ENCODE data around the gene CD109. TPM values are rescaled to one million over a fixed set of nuclear protein-coding genes. Genes with fewer than 3 reads are reported as not detected.

The CD109 gene
- total and polyA plus RNA-seq, 2 of the 4 experiments (the other 2 are of a cell fraction), result 3.6 to 5.0 TPM

GRCh38 chr6:73691512-73691911 is 4.5 kb upstream of the CD109 start:
- Histone ChIP-seq H3K79me1 (ENCODE audit: low read depth in 1 of 2, low read length in 2 of 2) (peaks cover 3 to 10% of the 10 kb centered on the region in 2 experiments; a peak in 3 of 4 replicates), H3K36me3 (ENCODE audit: control insufficient read depth, insufficient read depth, low read length) (no peaks in the 10 kb centered on the region), H3K9me3 (ENCODE audit: control insufficient read depth, insufficient read depth, low read length) (no peaks in the 10 kb centered on the region), H3K27ac (ENCODE audit: insufficient read depth, low read length) (no peak overlapping the region), H3K18ac (ENCODE audit: low read depth, low read length) (no peak overlapping the region), H2BK15ac (ENCODE audit: low read depth, low read length) (no peak overlapping the region), H4K5ac (ENCODE audit: low read depth, low read length) (no peak overlapping the region), H3K4me2 (ENCODE audit: low read depth, low read length) (no peak overlapping the region), H3K56ac (ENCODE audit: extremely low read depth, insufficient read depth, low read length) (no peak overlapping the region), H3K27me3 (ENCODE audit: control insufficient read depth, insufficient read depth, low read length) (peaks cover 2% of the 10 kb centered on the region; the same call in 1 of the 2 replicates), H4K8ac (ENCODE audit: low read depth in 2 of 2, low read length in 2 of 2) (peak overlapping the region in 1 of 2 experiments; percentile 19; a peak in 1 of 4 replicates), H3K9ac (ENCODE audit: low read depth, low read length) (no peak overlapping the region), H3K4me1 (ENCODE audit: control insufficient read depth, insufficient read depth, low read length) (peaks cover 5% of the 10 kb centered on the region), H4K20me1 (ENCODE audit: insufficient read depth, low read length) (no peaks in the 10 kb centered on the region), H4K91ac (ENCODE audit: insufficient read depth, low read depth, low read length) (no peak overlapping the region), H3K4ac (ENCODE audit: low read depth, low read length) (peak overlapping the region; percentile 22; the same call in 1 of the 2 replicates), H3K14ac (replicated peaks; ENCODE audit: low read depth, low read length) (no peak overlapping the region), H3K4me3 (ENCODE audit: insufficient read depth, low read depth, low read length) (no peak overlapping the region), H2BK5ac (ENCODE audit: low read depth, low read length, poor library complexity, severe bottlenecking) (no peak overlapping the region), H3K23ac (ENCODE audit: low read depth, low read length) (no peak overlapping the region), H2AK9ac (replicated peaks; ENCODE audit: low read depth, low read length, poor library complexity) (no peak overlapping the region), H2AK5ac (ENCODE audit: low read depth, low read length) (0 out of 2 replicates have a peak overlapping the region, but pooled peaks have one; percentile 30), H3K9me1 (ENCODE audit: insufficient read depth, low read length) (peaks cover 10% of the 10 kb centered on the region), H2AFZ (replicated peaks; ENCODE audit: low read length, poor library complexity) (no peak overlapping the region), H2BK120ac (ENCODE audit: low read depth, low read length) (no peak overlapping the region; the same call in 1 of the 2 replicates), H2BK20ac (ENCODE audit: low read depth, low read length) (no peak overlapping the region)
- ChIA-PET POLR2A (ENCODE audit: unreplicated experiment) (no interaction called here), CTCF (interaction anchor here (0.7 to 0.9 kb wide), 3 partner anchors 10 to 42 kb away, joined by 3 read pairs; no protein-coding TSS in a partner anchor)
- TF ChIP-seq RCOR1 (IDR thresholded peaks at IDR 0.05; ENCODE audit: insufficient replicate concordance, low read length) (no peak), MXI1 (IDR thresholded peaks at IDR 0.05; ENCODE audit: borderline replicate concordance, low read depth, low read length) (no peak), BHLHE40 (IDR thresholded peaks at IDR 0.05; ENCODE audit: low read depth, low read length) (no peak), FOS (IDR thresholded peaks at IDR 0.05; ENCODE audit: low read depth, low read length) (no peak), RAD21 (IDR thresholded peaks at IDR 0.05; ENCODE audit: low read length) (no peak), POLR2A (IDR thresholded peaks at IDR 0.05; ENCODE audit: low read depth, low read length) (no peak)
- ATAC-seq (ENCODE audit: low read depth) (no peak), DNase-seq (peak; percentile 55)
- in situ Hi-C loops (cut with MboI; ENCODE audit: low sequenced_read_pairs) (no loop called here), dilution Hi-C loops (cut with HindIII; ENCODE audit: low sequenced_read_pairs, unreplicated experiment) (no loop called here), intact Hi-C loops (cut with micrococcal nuclease) (no loop called here)
- no TSS peak for BruUV-seq (replicated peaks)

Measured in IMR-90 (cell line).